Activated CD8-positive, alpha-beta T cell treated with anti-CD3 and anti-CD28 coated beads, Interleukin-2, amount 10 ng/mL, durations not matched to agents 7 days and 5 days (primary cell): Measurements from ENCODE around the gene GIT2. TPM values are rescaled to one million over a fixed set of nuclear protein-coding genes. Genes with fewer than 3 reads are reported as not detected.

Source experiments
- ATAC-seq: fragments of 150-1000 bp; cut with Tn5 transposase; one replicate; pipeline ENCODE4 v1.10.0; 2021; ENCODE audit warnings: moderate library complexity
- CTCF ChIA-PET: fragments of 350-600 bp; sonication (Branson Sonifier 250); formaldehyde crosslinking; loops from one replicate; lab custom pipeline; 2021; ENCODE audit warnings: antibody characterized with exemption; lab: Charles Lee
- POLR2A ChIA-PET: fragments of 350-600 bp; sonication (Branson Sonifier 250); formaldehyde crosslinking; loops from one replicate; lab custom pipeline; 2021; ENCODE audit warnings: antibody characterized with exemption; lab: Charles Lee
- DNase-seq: peaks from one replicate; pipeline ENCODE4 v3.0.0-alpha.2; 2020
- H3K27ac Mint-ChIP-seq: one replicate; pipeline ENCODE4 v1.8.0; 2021; ENCODE audit warnings: mild to moderate bottlenecking, mixed read lengths
- H3K27me3 Mint-ChIP-seq: one replicate; pipeline ENCODE4 v1.8.0; 2021; ENCODE audit warnings: low read depth, mixed read lengths
- H3K36me3 Mint-ChIP-seq: one replicate; pipeline ENCODE4 v1.8.0; 2021; ENCODE audit warnings: low read depth, mixed read lengths
- H3K4me1 Mint-ChIP-seq: one replicate; pipeline ENCODE4 v1.8.0; 2021; ENCODE audit warnings: low read depth, mixed read lengths
- H3K4me3 Mint-ChIP-seq: one replicate; pipeline ENCODE4 v1.8.0; 2021; ENCODE audit warnings: mild to moderate bottlenecking, mixed read lengths
- H3K9me3 Mint-ChIP-seq: one replicate; pipeline ENCODE4 v1.8.0; 2022; ENCODE audit warnings: mixed read lengths; ENCODE audit not compliant: insufficient read depth
- total RNA-seq, 2 experiments: library from RNA; stranded (reverse); gene quantifications; one replicate each; pipeline ENCODE4 v1.2.3, GENCODE V29; 2021

The GIT2 gene
- total RNA-seq, 2 experiments from 2014 or later: 86.6 to 87.7 TPM

GRCh38 chr12:110004598-110004997, 8.4 kb upstream of the GIT2 start:
- ChIA-PET POLR2A (interaction anchor here (1.1 to 1.4 kb wide), 2 partner anchors 9 kb away, joined by 3 to 4 read pairs; partner anchors contain the start of gene GIT2), CTCF (interaction anchor here (0.8 to 1.5 kb wide), 6 partner anchors 9 to 104 kb away, joined by 3 to 4 read pairs (median 3); partner anchors contain the start of gene TCHP)
- ATAC-seq: no peak
- Mint-ChIP-seq H3K4me1 (peaks cover 66% of the 10 kb centered on the region), H3K9me3 (no peaks in the 10 kb centered on the region), H3K36me3 (peaks cover 45% of the 10 kb centered on the region), H3K27ac (peak overlapping the region; percentile 56), H3K27me3 (no peaks in the 10 kb centered on the region), H3K4me3 (no peak overlapping the region)
- no peak for DNase-seq

GRCh38 chr12:110002676-110003515, 6.7 kb upstream of the GIT2 start:
- ATAC-seq: no peak
- no peak for DNase-seq
- Mint-ChIP-seq H3K27me3 (no peaks in the 10 kb centered on the region), H3K27ac (peak overlapping the region; percentile 44), H3K4me3 (no peak overlapping the region), H3K4me1 (peaks cover 63% of the 10 kb centered on the region), H3K9me3 (no peaks in the 10 kb centered on the region), H3K36me3 (peaks cover 41% of the 10 kb centered on the region)
- ChIA-PET POLR2A (interaction anchor here (1.2 kb wide), 1 partner anchor 10 kb away, joined by 5 read pairs; no protein-coding TSS in a partner anchor), CTCF (interaction anchor here (0.5 to 1.4 kb wide), 3 partner anchors 13 to 158 kb away, joined by 3 read pairs; no protein-coding TSS in a partner anchor)

- ChIA-PET POLR2A (no interaction called here), CTCF (interaction anchor here (1.4 kb wide), 1 partner anchor 156 kb away, joined by 3 read pairs; no protein-coding TSS in a partner anchor)
- no peak overlapping the region for H3K27ac Mint-ChIP-seq
- H3K4me3 Mint-ChIP-seq: no peak overlapping the region
- peaks cover 34% of the 10 kb centered on the region for H3K36me3 Mint-ChIP-seq
- ATAC-seq (no peak), DNase-seq (no peak)
- H3K4me1 Mint-ChIP-seq: peaks cover 64% of the 10 kb centered on the region
- H3K9me3 Mint-ChIP-seq: no peaks in the 10 kb centered on the region
- no peaks in the 10 kb centered on the region for H3K27me3 Mint-ChIP-seq
Observed at GRCh38 chr12:110001596-110001995, 5.4 kb upstream of the GIT2 start.

GRCh38 chr12:109999983-110000505, 3.9 kb upstream of the GIT2 start:
- H3K4me3 Mint-ChIP-seq: peak overlapping the region; percentile 100
- ATAC-seq: no peak
- peak overlapping the region; percentile 95 for H3K27ac Mint-ChIP-seq
- peaks cover 55% of the 10 kb centered on the region for H3K4me1 Mint-ChIP-seq
- peaks cover 26% of the 10 kb centered on the region for H3K36me3 Mint-ChIP-seq
- ChIA-PET POLR2A (interaction anchor here (0.6 to 1.5 kb wide), 9 partner anchors 10 to 301 kb away, joined by 3 to 6 read pairs (median 3); partner anchors contain the start of gene C12orf76), CTCF (interaction anchor here (1.1 to 1.4 kb wide), 3 partner anchors 13 to 102 kb away, joined by 3 read pairs; no protein-coding TSS in a partner anchor)
- peak; percentile 29 for DNase-seq
- no peaks in the 10 kb centered on the region for H3K27me3 Mint-ChIP-seq
- H3K9me3 Mint-ChIP-seq: no peaks in the 10 kb centered on the region

- no peak for ATAC-seq
- Mint-ChIP-seq H3K27ac (peak overlapping the region; percentile 95), H3K9me3 (no peaks in the 10 kb centered on the region), H3K36me3 (peaks cover 24% of the 10 kb centered on the region), H3K4me3 (peak overlapping the region; percentile 100), H3K27me3 (no peaks in the 10 kb centered on the region), H3K4me1 (peaks cover 51% of the 10 kb centered on the region)
- ChIA-PET CTCF (interaction anchor here (0.6 to 2.4 kb wide), 6 partner anchors 11 to 103 kb away, joined by 3 to 6 read pairs (median 3); no protein-coding TSS in a partner anchor), POLR2A (interaction anchor here (0.6 to 1.5 kb wide), 13 partner anchors 11 to 302 kb away, joined by 3 to 6 read pairs (median 3); partner anchors contain the start of gene C12orf76)
- no peak for DNase-seq
Observed at GRCh38 chr12:109999649-109999971, 3.4 kb upstream of the GIT2 start.

- Mint-ChIP-seq H3K27ac (peak within 1 kb of the TSS; percentile 97), H3K9me3 (no peaks in the 10 kb centered on the region), H3K27me3 (no peaks in the 10 kb centered on the region), H3K4me1 (peaks cover 52% of the 10 kb centered on the region), H3K36me3 (peaks cover 25% of the 10 kb centered on the region), H3K4me3 (peak within 1 kb of the TSS; percentile 100)
- ChIA-PET CTCF (interaction anchor here (0.6 to 2.4 kb wide), 5 partner anchors 12 to 103 kb away, joined by 3 to 6 read pairs (median 3); no protein-coding TSS in a partner anchor), POLR2A (interaction anchor here (0.6 to 1.5 kb wide), 15 partner anchors 11 to 451 kb away, joined by 3 to 6 read pairs (median 3); partner anchors contain the start of gene ARPC3)
- DNase-seq: peak; percentile 93
- peak; percentile 65 for ATAC-seq
Observed at GRCh38 chr12:109998904-109999648, 2.9 kb upstream of the GIT2 start, which contains the start of gene ANKRD13A. TSS of gene ANKRD13A (plus strand) at chr12:109999430. CDS start at chr12:109999689, 259 bp downstream.

- Mint-ChIP-seq H3K4me1 (peaks cover 55% of the 10 kb centered on the region), H3K9me3 (no peaks in the 10 kb centered on the region), H3K27me3 (no peaks in the 10 kb centered on the region), H3K4me3 (peak overlapping the region; percentile 81), H3K36me3 (peaks cover 24% of the 10 kb centered on the region), H3K27ac (peak overlapping the region; percentile 97)
- ATAC-seq: no peak
- CTCF ChIA-PET: interaction anchor here (0.9 to 2.4 kb wide), 5 partner anchors 13 to 471 kb away, joined by 3 to 6 read pairs (median 3); partner anchors contain the start of gene FAM216A
- no peak for DNase-seq
- POLR2A ChIA-PET: interaction anchor here (0.7 to 1.5 kb wide), 7 partner anchors 13 to 452 kb away, joined by 3 to 6 read pairs (median 4); partner anchors contain the start of gene ARPC3
Observed at GRCh38 chr12:109998241-109998903, 2.2 kb upstream of the GIT2 start.

GRCh38 chr12:109997393-109997792, 1.2 kb upstream of the GIT2 start:
- no peak overlapping the region for H3K4me3 Mint-ChIP-seq
- peaks cover 20% of the 10 kb centered on the region for H3K36me3 Mint-ChIP-seq

GRCh38 chr12:109996483-109996853, 300 bp upstream of the GIT2 start:
- no peaks in the 10 kb centered on the region for H3K27me3 Mint-ChIP-seq
- POLR2A ChIA-PET: interaction anchor here (1.5 kb wide), 1 partner anchor 8 kb away, joined by 4 read pairs; no protein-coding TSS in a partner anchor
- peaks cover 54% of the 10 kb centered on the region for H3K4me1 Mint-ChIP-seq
- no peaks in the 10 kb centered on the region for H3K9me3 Mint-ChIP-seq
- H3K36me3 Mint-ChIP-seq: peaks cover 25% of the 10 kb centered on the region
- DNase-seq: no peak
- CTCF ChIA-PET: interaction anchor here (0.8 to 1.1 kb wide), 2 partner anchors 14 to 151 kb away, joined by 3 read pairs; no protein-coding TSS in a partner anchor
- peak overlapping the region; percentile 88 for H3K27ac Mint-ChIP-seq
- no peak for ATAC-seq
- H3K4me3 Mint-ChIP-seq: peak overlapping the region; percentile 99

More at GRCh38 chr12:109997393-109997792, 1.2 kb upstream of the GIT2 start:
- H3K9me3 Mint-ChIP-seq: no peaks in the 10 kb centered on the region
- H3K27me3 Mint-ChIP-seq: no peaks in the 10 kb centered on the region
- ChIA-PET CTCF (interaction anchor here (2.4 kb wide), 1 partner anchor 16 kb away, joined by 6 read pairs; no protein-coding TSS in a partner anchor), POLR2A (no interaction called here)
- DNase-seq (no peak), ATAC-seq (no peak)
- H3K4me1 Mint-ChIP-seq: peaks cover 53% of the 10 kb centered on the region
- no peak overlapping the region for H3K27ac Mint-ChIP-seq

- ChIA-PET CTCF (interaction anchor here (1.2 to 2.1 kb wide), 2 partner anchors 10 to 14 kb away, joined by 4 to 5 read pairs; no protein-coding TSS in a partner anchor), POLR2A (interaction anchor here (1.1 to 1.5 kb wide), 5 partner anchors 9 to 474 kb away, joined by 3 to 6 read pairs (median 4); partner anchors contain the start of gene FAM216A)
- Mint-ChIP-seq H3K4me3 (peak overlapping the region; percentile 99), H3K27me3 (no peaks in the 10 kb centered on the region), H3K27ac (peak overlapping the region; percentile 96), H3K36me3 (peaks cover 32% of the 10 kb centered on the region), H3K9me3 (no peaks in the 10 kb centered on the region), H3K4me1 (peaks cover 50% of the 10 kb centered on the region)
- no peak for ATAC-seq
- DNase-seq: no peak
Observed at GRCh38 chr12:109995361-109995685, 845 bp downstream of the GIT2 start.
